Panc1 (cell line): ENCODE results near the gene MANEAL. TPM values are rescaled to one million over a fixed set of nuclear protein-coding genes. Genes with fewer than 3 reads are reported as not detected.
A peak's percentile ranks its signal among the peaks of the same experiment; 100 is the strongest.

ENCODE experiments used
- ATAC-seq: fragments of 200-7000 bp; cut with Tn5 transposase; 2 replicates; pipeline ENCODE4 v1.9.1; 2020; ENCODE audit warnings: mild to moderate bottlenecking, moderate library complexity
- BruUV-seq: library from RNA; stranded (reverse); fragments of 400-500 nt; replicated peaks from 2 replicates; lab custom pipeline; 2021; lab: Mats Ljungman, UMichigan
- CTCF ChIA-PET: fragments of 300-600 bp; sonication (Branson Sonifier 250); formaldehyde crosslinking; loops from one replicate; lab custom pipeline; 2022; ENCODE audit warnings: antibody characterized with exemption; lab: Charles Lee
- POLR2A ChIA-PET: fragments of 300-600 bp; sonication (Branson Sonifier 250); formaldehyde crosslinking; loops from one replicate; lab custom pipeline; 2022; ENCODE audit warnings: antibody characterized with exemption; lab: Charles Lee
- DNase-seq: peaks from one replicate; pipeline ENCODE4 v3.0.0-alpha.2; 2010; ENCODE audit warnings: low read depth, low spot score
- H3K27ac ChIP-seq: 2 replicates; pipeline ENCODE4 v1.5.1; 2011; ENCODE audit warnings: mild to moderate bottlenecking, low read length, inconsistent platforms
- H3K27me3 ChIP-seq: fragments of 200-500 bp; sonication (Bioruptor generic); 2 replicates; pipeline ENCODE4 v1.6.0; 2014; ENCODE audit warnings: low read length, inconsistent platforms; ENCODE audit not compliant: control insufficient read depth, insufficient read depth
- H3K36me3 ChIP-seq: fragments of 200-500 bp; sonication (Bioruptor generic); 2 replicates; pipeline ENCODE4 v1.5.1; 2014; ENCODE audit warnings: inconsistent platforms, mild to moderate bottlenecking, low read length, moderate library complexity; ENCODE audit not compliant: control insufficient read depth, insufficient read depth
- H3K4me1 ChIP-seq: 2 replicates; pipeline ENCODE4 v1.5.1; 2011; ENCODE audit warnings: inconsistent platforms, mild to moderate bottlenecking, low read length, moderate library complexity; ENCODE audit not compliant: control insufficient read depth, insufficient read depth
- H3K4me3 ChIP-seq, 2 experiments: 2 replicates each; pipeline ENCODE4 v1.5.1; 2011 to 2012; ENCODE audit warnings: low read depth in 2 of 2, low read length in 2 of 2, mild to moderate bottlenecking in 2 of 2, inconsistent platforms in 1 of 2, moderate library complexity in 1 of 2
- H3K9me3 ChIP-seq: fragments of 200-500 bp; sonication (Bioruptor generic); 2 replicates; pipeline ENCODE4 v1.5.1; 2014; ENCODE audit warnings: low read depth, mild to moderate bottlenecking, inconsistent platforms, low read length, moderate library complexity; ENCODE audit not compliant: control insufficient read depth, insufficient read depth
- CTCF ChIP-seq: fragments of 450-650 bp; IDR thresholded peaks from 2 replicates; pipeline ENCODE4 v1.5.1; 2017; ENCODE audit warnings: mild to moderate bottlenecking
- POLR2AphosphoS5 ChIP-seq: IDR thresholded peaks from 2 replicates; pipeline ENCODE4 v1.6.1; 2012; ENCODE audit warnings: mild to moderate bottlenecking, low read depth, low read length, moderate library complexity
- REST ChIP-seq, 2 experiments: IDR thresholded peaks; 2 replicates each; pipeline ENCODE4 v1.6.1; 2011 to 2012; ENCODE audit warnings: low read depth in 2 of 2, control low read depth in 1 of 2, low read length in 1 of 2, mild to moderate bottlenecking in 1 of 2, moderate library complexity in 1 of 2; ENCODE audit not compliant: insufficient read depth in 1 of 2
- SIN3A ChIP-seq: IDR thresholded peaks from 2 replicates; pipeline ENCODE4 v1.6.1; 2012; ENCODE audit warnings: low read depth, mild to moderate bottlenecking, low read length, moderate library complexity, borderline replicate concordance; ENCODE audit not compliant: insufficient read depth
- TCF7L2 ChIP-seq: IDR thresholded peaks from 2 replicates; pipeline ENCODE4 v1.6.1; 2011; ENCODE audit warnings: mild to moderate bottlenecking, low read depth, low read length, inconsistent platforms
- in situ Hi-C: cut with HindIII; loops from 2 replicates; pipeline ENCODE4 v1.10.0; 2016; ENCODE audit warnings: low sequenced_read_pairs, low pct_unique_long_range_greater_than_20kb
- intact Hi-C: fragments of 100-400 bp; cut with micrococcal nuclease; formaldehyde crosslinking; loops from one replicate; pipeline ENCODE4 v1.10.0; 2022; ENCODE audit not compliant: unreplicated experiment
- total RNA-seq: library from RNA; stranded (reverse); gene quantifications from one replicate; pipeline ENCODE4 v1.2.1, GENCODE V29; 2021; ENCODE audit not compliant: unreplicated experiment

MANEAL gene
- total RNA-seq, 1 experiment from 2014 or later = 29.7 TPM

GRCh38 chr1:37748565-37748964 is 45.1 kb upstream of the MANEAL start:
- ATAC-seq (no peak), DNase-seq (no peak)
- Histone ChIP-seq H3K27me3 (no peaks in the 10 kb centered on the region), H3K36me3 (no peaks in the 10 kb centered on the region), H3K4me3 (no peak overlapping the region), H3K9me3 (peaks cover 3% of the 10 kb centered on the region; the same call in 1 of the 2 replicates), H3K27ac (no peak overlapping the region), H3K4me1 (no peaks in the 10 kb centered on the region)
- in situ Hi-C loops (no loop called here), intact Hi-C loops (no loop called here)
- POLR2A ChIA-PET = no interaction called here
- no TSS peak for BruUV-seq
- TF ChIP-seq SIN3A = no peak
- TF ChIP-seq CTCF = no peak
- no peak for TF ChIP-seq TCF7L2
- TF ChIP-seq REST (IDR thresholded peaks at IDR 0.05; ENCODE audit: insufficient read depth in 1 of 2, low read depth in 2 of 2, low read length in 1 of 2) = no peak
- TF ChIP-seq POLR2AphosphoS5 = no peak
- CTCF ChIA-PET = no interaction called here

- Histone ChIP-seq H3K36me3 (no peaks in the 10 kb centered on the region), H3K27me3 (peaks cover 3% of the 10 kb centered on the region), H3K4me3 (peak overlapping the region; percentile 39 to 46), H3K27ac (no peak overlapping the region), H3K4me1 (no peaks in the 10 kb centered on the region), H3K9me3 (no peaks in the 10 kb centered on the region)
- in situ Hi-C loops (no loop called here), intact Hi-C loops (no loop called here)
- ATAC-seq = peak; percentile 46
- TF ChIP-seq REST (IDR thresholded peaks at IDR 0.05; ENCODE audit: insufficient read depth in 1 of 2, low read depth in 2 of 2, low read length in 1 of 2) (no peak), POLR2AphosphoS5 (no peak), SIN3A (no peak), TCF7L2 (no peak), CTCF (no peak)
- ChIA-PET CTCF (no interaction called here), POLR2A (no interaction called here)
- BruUV-seq = no TSS peak
- no peak for DNase-seq
Observed at GRCh38 chr1:37752213-37752582, 41.4 kb upstream of the MANEAL start.
